ENCODE results near the gene SLC24A3. TPM values are rescaled to one million over a fixed set of nuclear protein-coding genes. Genes with fewer than 3 reads are reported as not detected.

Gene SLC24A3
- total and polyA plus RNA-seq, 2 of the 13 experiments (the other 11 are each of a cell fraction or from before 2014, with no cell fraction given) = not detected

- BruUV-seq (replicated peaks) = no TSS peak
- Histone ChIP-seq H4K20me1 (ENCODE audit: insufficient read depth, low read length) (no peaks in the 10 kb centered on the region), H3K4me3 (replicated peaks in 1 of 3; ENCODE audit: insufficient read depth in 1 of 3, low read depth in 2 of 3, low read length in 3 of 3) (no peak overlapping the region), H3K79me2 (ENCODE audit: insufficient read depth, low read length) (no peaks in the 10 kb centered on the region), H3K27me3 (ENCODE audit: control insufficient read depth in 1 of 2, insufficient read depth in 2 of 2, low read length in 2 of 2) (no peaks in the 10 kb centered on the region), H2AFZ (ENCODE audit: low read length) (no peak overlapping the region), H3K27ac (ENCODE audit: extremely low read length, insufficient read depth, low read length) (no peak overlapping the region), H3K36me3 (replicated peaks in 1 of 2; ENCODE audit: control insufficient read depth in 1 of 2, insufficient read depth in 2 of 2, low read length in 2 of 2) (no peaks in the 10 kb centered on the region), H3K4me1 (ENCODE audit: insufficient read depth, low read length) (no peaks in the 10 kb centered on the region), H3K9ac (ENCODE audit: insufficient read depth, low read depth, low read length) (no peak overlapping the region), H3K9me3 (ENCODE audit: low read length) (no peaks in the 10 kb centered on the region), H3K4me2 (ENCODE audit: low read depth, low read length) (no peak overlapping the region)
- intact Hi-C loops (cut with micrococcal nuclease; ENCODE audit: unreplicated experiment) = no loop called here
- ChIA-PET POLR2A (no interaction called here), CTCF (ENCODE audit: low intra/inter-chr PET ratio, low total read pairs) (no interaction called here)
- ATAC-seq = no peak
- no peak for TF ChIP-seq MIER3 (CRISPR knock-in tag; IDR thresholded peaks at IDR 0.05; ENCODE audit: borderline replicate concordance)
- no peak for TF ChIP-seq ZNF414 (CRISPR knock-in tag; IDR thresholded peaks at IDR 0.05)
- no peak for TF ChIP-seq KMT2B (CRISPR knock-in tag; IDR thresholded peaks at IDR 0.05)
- no peak for TF ChIP-seq ZNF256 (CRISPR knock-in tag; conservative IDR thresholded peaks at IDR 0.05)
- no peak for TF ChIP-seq TCF7L2 (IDR thresholded peaks at IDR 0.05; ENCODE audit: low read depth, low read length)
- no peak for TF ChIP-seq DNMT1 (CRISPR knock-in tag; IDR thresholded peaks at IDR 0.05)
- no peak for TF ChIP-seq ATF5 (CRISPR knock-in tag; IDR thresholded peaks at IDR 0.05; ENCODE audit: low read depth)
- TF ChIP-seq FOXP1 (IDR thresholded peaks at IDR 0.05) = no peak
- no peak for TF ChIP-seq FOXP1 (CRISPR knock-in tag; IDR thresholded peaks at IDR 0.05)
- no peak for TF ChIP-seq MIXL1 (CRISPR knock-in tag; IDR thresholded peaks at IDR 0.05)
- no peak for TF ChIP-seq FLYWCH1 (CRISPR knock-in tag; IDR thresholded peaks at IDR 0.05)
- no peak for TF ChIP-seq CEBPG (CRISPR knock-in tag; IDR thresholded peaks at IDR 0.05)
- no peak for TF ChIP-seq ZNF546 (CRISPR knock-in tag; conservative IDR thresholded peaks at IDR 0.05)
- TF ChIP-seq SNRNP70 (IDR thresholded peaks at IDR 0.05; ENCODE audit: low read depth, low read length) = no peak
- TF ChIP-seq XBP1 (CRISPR knock-in tag; IDR thresholded peaks at IDR 0.05) = no peak
- no peak for TF ChIP-seq ARID5B (CRISPR knock-in tag; IDR thresholded peaks at IDR 0.05)
- TF ChIP-seq IKZF1 (IDR thresholded peaks at IDR 0.05) = no peak
- WGBS (ENCODE audit: low lambda C conversion rate) = 14% methylated on average over 7 of the region's 7 CpGs
- FAIRE-seq = no peak
- DNase-seq (ENCODE audit: low spot score) = no peak
- in situ Hi-C loops (cut with HindIII; ENCODE audit: extremely low pct_ligation_motif_present, low pct_unique_long_range_greater_than_20kb) = no loop called here
Measured at GRCh38 chr20:19292254-19292653, 79.8 kb downstream of the SLC24A3 start.
